Endothelial cell (in vitro differentiated cells): Measurements from ENCODE around the gene MGST3. TPM values are rescaled to one million over a fixed set of nuclear protein-coding genes. Genes with fewer than 3 reads are reported as not detected.
"Not testable (repeated sequence)": the region's sequence is repeated elsewhere in the genome, so short reads cannot be mapped to it uniquely, and the experiment has no call there.

Experiments used
- DNase-seq: peaks from one replicate; pipeline ENCODE4 v3.0.0; 2021; ENCODE audit warnings: low spot score
- H3K27ac Mint-ChIP-seq: one replicate; pipeline ENCODE4 v1.8.0; 2021; ENCODE audit warnings: mixed read lengths, inconsistent platforms; ENCODE audit not compliant: unreplicated experiment
- H3K27me3 Mint-ChIP-seq: one replicate; pipeline ENCODE4 v1.8.0; 2021; ENCODE audit warnings: mild to moderate bottlenecking, moderate library complexity, mixed read lengths, inconsistent platforms; ENCODE audit not compliant: unreplicated experiment
- H3K36me3 Mint-ChIP-seq: one replicate; pipeline ENCODE4 v1.8.0; 2021; ENCODE audit warnings: mild to moderate bottlenecking, low read depth, mixed read lengths, inconsistent platforms; ENCODE audit not compliant: unreplicated experiment
- H3K4me1 Mint-ChIP-seq: one replicate; pipeline ENCODE4 v1.8.0; 2021; ENCODE audit warnings: mild to moderate bottlenecking, mixed read lengths, inconsistent platforms; ENCODE audit not compliant: unreplicated experiment
- H3K4me3 Mint-ChIP-seq: one replicate; pipeline ENCODE4 v1.8.0; 2021; ENCODE audit warnings: mild to moderate bottlenecking, mixed read lengths, inconsistent platforms; ENCODE audit not compliant: unreplicated experiment
- H3K9me3 Mint-ChIP-seq: one replicate; pipeline ENCODE4 v1.8.0; 2021; ENCODE audit warnings: mixed read lengths, inconsistent platforms; ENCODE audit not compliant: unreplicated experiment
- CTCF ChIP-seq: fragments of 200-600 bp; sonication (generic); IDR thresholded peaks from one replicate; pipeline ENCODE4 v1.5.0; 2021; ENCODE audit warnings: antibody characterized with exemption; ENCODE audit not compliant: unreplicated experiment
- total RNA-seq: library from RNA; stranded (reverse); fragmentation: NEBNext Ultra II Directional; extraction: Animal tissue kit (Norgen Biotek cat#: 25700); gene quantifications from one replicate; pipeline ENCODE4 v1.2.1, GENCODE V29; 2021; ENCODE audit not compliant: unreplicated experiment

The MGST3 gene
- total RNA-seq, 1 donor from 2014 or later, result 156 TPM

GRCh38 chr1:165698761-165699052 lies 67.7 kb downstream of the MGST3 start:
- Mint-ChIP-seq H3K27ac (peak overlapping the region; percentile 83), H3K36me3 (no peaks in the 10 kb centered on the region), H3K27me3 (peaks cover 6% of the 10 kb centered on the region), H3K4me1 (peaks cover 24% of the 10 kb centered on the region), H3K4me3 (peak overlapping the region; percentile 96), H3K9me3 (no peaks in the 10 kb centered on the region)
- DNase-seq, result no peak
- no peak for TF ChIP-seq CTCF

GRCh38 chr1:165699577-165699976 lies 68.5 kb downstream of the MGST3 start:
- TF ChIP-seq CTCF, result no peak
- H3K27ac Mint-ChIP-seq, result no peak overlapping the region
- DNase-seq, result no peak
- H3K36me3 Mint-ChIP-seq, result no peaks in the 10 kb centered on the region
- H3K9me3 Mint-ChIP-seq, result no peaks in the 10 kb centered on the region
- peak overlapping the region; percentile 74 for H3K4me3 Mint-ChIP-seq
- H3K4me1 Mint-ChIP-seq, result peaks cover 24% of the 10 kb centered on the region
- peaks cover 6% of the 10 kb centered on the region for H3K27me3 Mint-ChIP-seq

- DNase-seq, H3K27me3 Mint-ChIP-seq, H3K4me3 Mint-ChIP-seq, H3K36me3 Mint-ChIP-seq, H3K9me3 Mint-ChIP-seq, H3K4me1 Mint-ChIP-seq: not testable (repeated sequence)
- peak overlapping the region; percentile 67 for H3K27ac Mint-ChIP-seq
Observed at GRCh38 chr1:165701922-165702321, 70.9 kb downstream of the MGST3 start.

- TF ChIP-seq CTCF, result no peak
- H3K27me3 Mint-ChIP-seq, result peaks cover 6% of the 10 kb centered on the region
Observed at GRCh38 chr1:165703648-165704047, 72.6 kb downstream of the MGST3 start.

More at GRCh38 chr1:165703648-165704047, 72.6 kb downstream of the MGST3 start:
- H3K4me3 Mint-ChIP-seq, result no peak overlapping the region
- H3K9me3 Mint-ChIP-seq, result no peaks in the 10 kb centered on the region
- peaks cover 2% of the 10 kb centered on the region for H3K4me1 Mint-ChIP-seq
- no peak overlapping the region for H3K27ac Mint-ChIP-seq
- no peaks in the 10 kb centered on the region for H3K36me3 Mint-ChIP-seq
- no peak for DNase-seq

Other genes with a start within 250 kb of the MGST3 start
- not detected for gene RXRG, start 186.1 kb upstream of the MGST3 start, total RNA-seq
- not detected for gene LRRC52, start 87.2 kb upstream of the MGST3 start, total RNA-seq
- 123 TPM for gene ALDH9A1, start 67.3 kb downstream of the MGST3 start, total RNA-seq
- gene TMCO1, start 137.6 kb downstream of the MGST3 start, total RNA-seq, result 98.3 TPM
- gene UCK2, start 196.4 kb downstream of the MGST3 start, total RNA-seq, result 52.9 TPM